GM19463 (cell line): ENCODE data around the gene KCNK6.
A peak's percentile ranks its signal among the peaks of the same experiment; 100 is the strongest.

Experiments used
- ATAC-seq: cut with Tn5 transposase; IDR thresholded peaks from one replicate; pipeline ENCODE4 v1.9.1; 2021; ENCODE audit warnings: mild to moderate bottlenecking, moderate library complexity; ENCODE audit not compliant: unreplicated experiment

Gene KCNK6

DNA sequence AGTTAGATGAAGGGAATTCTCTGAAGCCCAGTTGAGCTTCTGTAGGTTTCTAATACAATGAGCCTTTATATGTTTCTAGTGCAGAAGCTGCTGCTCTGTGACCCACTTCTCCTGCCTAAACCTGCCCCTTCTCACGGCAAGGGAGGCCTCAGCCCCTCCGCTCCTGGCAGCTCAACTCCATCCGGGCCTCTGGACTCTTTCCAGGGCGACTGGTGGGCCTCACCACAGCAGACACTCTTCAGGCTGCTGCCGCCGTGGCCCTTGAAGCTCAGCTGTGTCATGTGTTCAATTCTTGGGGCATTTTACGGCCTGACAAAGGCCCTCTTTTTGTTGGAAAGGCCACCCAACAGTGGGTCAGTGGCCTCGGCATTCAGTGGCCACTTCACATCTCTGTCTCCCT is 25.6 kb upstream of the KCNK6 start:
- no peak for ATAC-seq

- no peak for ATAC-seq
Measured at GRCh38 chr19:38298821-38299680, 20.6 kb upstream of the KCNK6 start.

DNA sequence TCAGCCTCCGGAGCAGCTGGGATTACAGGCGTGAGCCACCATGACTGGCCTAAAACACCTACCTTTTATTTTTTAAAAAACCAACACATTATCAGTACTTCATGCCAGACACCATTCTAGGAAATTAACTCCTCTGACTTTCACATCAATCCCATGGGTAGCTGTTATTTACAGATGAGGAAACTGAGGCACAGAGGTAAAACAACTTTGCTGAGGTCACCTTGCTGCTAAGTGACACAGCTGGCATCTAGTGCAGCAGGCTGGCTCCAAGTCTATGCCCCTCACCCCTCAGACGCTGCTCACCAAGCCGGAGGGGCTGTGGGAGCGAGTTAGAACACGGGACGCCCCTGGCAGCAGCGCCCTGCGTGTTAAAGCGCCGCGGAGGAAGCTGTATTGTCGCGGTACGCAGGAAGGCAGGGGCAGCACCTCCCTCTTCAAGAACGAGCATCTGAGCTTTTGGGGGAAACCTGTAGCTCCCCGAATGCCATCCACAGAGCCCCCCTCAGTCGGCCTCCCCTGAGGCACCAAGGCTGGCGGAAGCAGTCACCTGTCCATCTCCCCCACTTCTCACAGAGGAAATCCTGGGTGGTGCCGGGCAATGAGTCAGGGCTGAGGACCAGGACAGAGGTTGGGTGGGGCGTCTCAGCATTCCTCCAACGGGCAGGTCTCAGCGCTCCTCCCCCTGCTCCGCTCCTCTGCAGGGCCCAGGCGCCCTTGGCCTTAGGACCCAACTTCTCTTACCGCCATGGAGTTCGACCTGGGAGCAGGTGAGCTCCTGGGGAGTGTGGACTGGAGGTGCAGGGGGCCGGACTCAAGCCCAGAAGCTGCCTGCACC is 15.9 kb upstream of the KCNK6 start, which contains the start of gene C19orf33:
C19orf33 (plus strand) TSS at position 735 of the 835 bp plus-strand sequence; CDS start at position 746, 11 bp downstream.
- no peak for ATAC-seq

GRCh38 chr19:38304352-38304865 is 15.2 kb upstream of the KCNK6 start:
- no peak for ATAC-seq

DNA sequence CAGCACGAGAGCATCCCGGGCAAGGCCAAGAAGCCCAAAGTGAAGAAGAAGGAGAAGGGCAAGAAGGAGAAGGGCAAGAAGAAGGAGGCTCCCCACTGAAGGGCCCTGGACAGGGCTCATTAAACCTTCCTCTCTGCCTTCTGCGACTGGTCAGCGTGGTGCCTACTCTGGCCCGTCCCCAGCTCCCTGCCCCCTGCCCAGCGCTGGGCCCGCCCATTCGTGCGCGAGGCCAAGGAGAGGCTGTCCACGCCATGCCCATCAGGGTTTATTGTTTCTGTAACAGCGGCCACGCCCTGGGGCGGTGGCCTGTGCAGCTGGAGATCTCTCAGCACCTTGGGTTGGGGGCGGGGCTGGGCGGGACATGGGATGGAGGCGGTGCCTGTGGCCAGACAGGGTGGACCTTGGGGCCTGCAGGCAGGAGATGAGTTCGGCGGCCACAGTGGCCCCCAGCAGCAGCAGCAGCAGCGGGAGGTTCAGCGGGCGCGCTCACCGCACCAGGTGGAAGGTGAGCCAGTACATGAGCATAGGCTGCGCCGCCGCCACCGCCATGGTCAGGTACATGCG is 14.7 kb upstream of the KCNK6 start:
- no peak for ATAC-seq

GRCh38 chr19:38306236-38306635 is 13.4 kb upstream of the KCNK6 start:
- ATAC-seq, result no peak

GRCh38 chr19:38307076-38307475 is 12.6 kb upstream of the KCNK6 start:
- ATAC-seq, result no peak

DNA sequence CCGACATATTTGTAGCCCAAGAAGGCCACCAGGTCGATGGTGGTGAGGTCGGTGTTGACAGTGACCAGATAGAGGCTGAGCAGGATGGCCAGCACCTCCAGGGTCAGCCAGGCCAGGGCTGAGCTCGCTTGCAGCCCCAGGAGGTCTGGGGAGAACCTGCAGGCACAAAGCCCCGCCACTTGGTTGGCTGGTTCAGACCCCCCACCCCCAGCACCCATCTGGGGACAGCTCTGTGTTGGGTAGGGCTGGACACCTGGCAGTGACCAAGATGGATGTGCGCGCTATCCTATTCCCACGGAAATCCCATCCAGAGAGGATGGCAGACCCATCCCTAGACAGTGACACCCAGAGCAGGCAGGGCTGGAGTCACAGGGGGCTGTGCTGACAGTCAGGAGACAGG is 12.0 kb upstream of the KCNK6 start:
- ATAC-seq, result no peak

- ATAC-seq, result no peak
Measured at GRCh38 chr19:38308006-38308766, 11.5 kb upstream of the KCNK6 start.

- ATAC-seq, result no peak
Measured at GRCh38 chr19:38308926-38309614, 10.6 kb upstream of the KCNK6 start.

DNA sequence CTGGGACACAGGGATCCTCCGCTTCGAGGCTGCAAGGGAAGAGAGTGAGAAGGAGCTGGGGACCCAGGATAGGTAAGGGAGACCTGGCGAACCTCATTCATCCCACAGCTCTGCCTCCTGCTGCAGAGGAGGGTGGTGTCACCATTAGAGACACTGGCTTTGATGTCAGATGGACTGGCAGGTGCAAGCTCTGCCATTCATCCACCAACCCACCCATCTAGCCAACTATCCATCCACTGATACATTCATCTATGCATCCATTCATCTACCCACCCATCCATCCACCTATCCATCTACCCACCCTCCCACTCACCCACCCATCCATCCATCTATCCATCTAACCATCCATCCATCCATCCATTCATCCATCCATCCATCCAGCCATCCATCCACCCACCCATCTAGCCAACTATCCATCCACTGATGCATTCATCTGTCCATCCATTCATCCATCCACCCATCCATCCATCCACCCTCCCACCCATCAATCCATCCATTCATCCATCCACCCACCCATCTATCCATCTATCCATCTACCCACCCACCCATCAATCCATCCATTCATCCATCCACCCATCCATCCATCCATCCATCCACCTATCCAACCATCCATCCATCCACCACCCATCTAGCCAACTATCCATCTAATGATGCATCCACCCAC is 9.9 kb upstream of the KCNK6 start:
- ATAC-seq, result no peak

DNA sequence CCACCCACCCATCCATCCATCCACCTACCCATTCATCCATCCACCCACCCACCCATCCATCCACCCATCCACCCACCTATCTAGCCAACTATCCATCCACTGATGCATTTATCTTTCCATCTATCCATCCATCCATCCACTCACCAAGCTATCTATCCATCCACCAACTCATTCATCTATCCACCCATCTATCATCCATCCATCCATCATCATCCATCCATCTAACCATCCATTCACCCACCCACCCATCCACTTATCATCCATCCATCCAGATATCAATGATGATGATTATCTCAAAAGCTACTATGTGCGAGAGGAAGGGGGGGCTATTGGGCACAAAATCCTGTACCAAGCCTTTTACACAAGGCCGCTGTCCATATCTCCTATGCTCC is 9.4 kb upstream of the KCNK6 start:
- no peak for ATAC-seq

GRCh38 chr19:38310986-38311385 is 8.7 kb upstream of the KCNK6 start:
- no peak for ATAC-seq

- ATAC-seq, result peak; percentile 94
Measured at GRCh38 chr19:38315657-38316476, 3.8 kb upstream of the KCNK6 start, which contains the start of gene YIF1B. Gene YIF1B (minus strand): TSS chr19:38315947. CDS start chr19:38315917, 30 bp downstream.

- no peak for ATAC-seq
Measured at GRCh38 chr19:38316477-38317067, 3.1 kb upstream of the KCNK6 start.

GRCh38 chr19:38317104-38317612 is 2.5 kb upstream of the KCNK6 start:
- no peak for ATAC-seq

DNA sequence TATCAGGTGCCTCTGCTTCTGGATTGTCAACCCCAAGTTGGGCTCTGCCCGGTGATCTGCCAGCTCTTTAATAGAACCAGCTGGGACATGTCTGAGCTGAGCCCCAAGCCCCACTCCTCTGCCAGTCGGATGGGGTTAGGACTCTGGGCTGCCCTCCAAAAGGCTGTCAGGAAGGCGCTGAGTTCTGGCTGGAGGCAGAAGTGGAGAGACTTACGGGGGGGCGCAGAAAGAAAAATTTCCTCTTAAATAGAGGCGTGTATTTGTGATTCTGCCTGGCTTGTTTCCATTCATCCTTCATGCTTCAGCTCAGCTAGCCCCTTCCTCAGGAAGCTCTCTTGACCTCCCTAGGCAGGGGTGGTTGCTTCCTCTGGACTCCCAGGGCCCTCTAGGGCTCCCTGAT is 985 bp upstream of the KCNK6 start:
- ATAC-seq, result no peak

DNA sequence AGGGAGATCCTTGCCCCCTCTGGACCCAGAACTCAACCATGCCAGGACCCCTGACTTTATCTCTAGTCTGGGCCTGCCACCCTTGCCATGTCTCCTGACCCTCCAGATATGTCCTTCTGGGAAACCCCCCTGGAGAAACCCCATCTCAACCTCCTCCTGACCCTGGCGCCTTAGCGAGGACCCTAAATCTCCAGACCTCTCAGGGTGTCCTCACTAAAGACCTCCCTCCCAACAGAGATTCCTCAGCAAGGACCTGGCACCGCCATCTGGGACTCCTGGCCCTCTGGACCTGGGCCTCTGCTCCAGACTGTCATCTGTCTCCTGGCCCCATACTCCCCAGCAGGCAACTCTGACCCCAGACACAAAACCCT is 1.3 kb downstream of the KCNK6 start:
- ATAC-seq, result no peak
